Stimulated activated CD8-positive, alpha-beta memory T cell treated with anti-CD3 and anti-CD28 coated beads, Interleukin-4, amount 100 ng/mL, for 24 hours (primary cell): ENCODE measurements around the gene ZNF536.

Source experiments
- DNase-seq: peaks from one replicate; pipeline ENCODE4 v3.0.0-alpha.2; 2020; ENCODE audit warnings: low read depth

Gene ZNF536

DNA sequence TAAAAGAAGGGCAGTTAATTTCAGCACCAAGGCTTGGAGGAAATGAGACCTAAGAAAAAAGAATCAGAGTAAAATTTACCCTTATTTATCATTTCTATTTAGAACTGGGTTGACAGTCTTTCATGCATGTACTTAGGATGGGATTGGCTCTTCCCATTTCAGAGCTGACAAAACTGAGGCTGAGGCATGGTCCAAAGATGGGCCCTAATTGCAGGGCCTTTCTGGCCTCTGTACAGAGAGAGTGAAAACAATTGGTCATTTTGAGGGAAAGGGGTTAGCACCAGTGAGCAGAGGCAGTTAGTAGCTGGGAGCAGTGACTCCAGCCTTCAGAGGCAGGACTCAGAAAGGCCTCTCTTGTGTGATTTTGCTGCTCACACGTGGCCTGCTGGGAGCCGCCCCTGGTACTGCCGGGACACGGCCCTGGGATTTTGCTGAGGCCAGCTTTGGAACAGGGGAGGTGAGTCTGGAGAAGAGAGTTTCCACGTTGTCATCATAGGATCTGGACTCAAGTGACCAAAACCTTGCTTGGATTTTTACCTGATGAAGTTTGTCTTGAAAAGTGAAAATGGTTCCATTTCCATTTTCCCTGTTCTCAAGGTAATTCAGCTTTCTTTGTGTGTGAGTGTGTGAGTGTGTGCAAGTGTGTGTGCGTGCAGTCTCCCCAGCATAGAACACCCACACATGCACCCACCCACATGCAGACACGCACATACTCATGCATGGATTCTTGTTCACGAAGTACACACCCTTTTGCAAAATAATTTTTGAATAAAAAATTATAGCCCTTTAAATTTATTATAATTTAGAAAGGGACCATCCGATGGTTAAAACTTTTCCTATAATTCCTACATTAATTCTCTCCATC, at the start of gene ZNF536:
ZNF536 (plus strand) TSS at position 425 of the 865 bp plus-strand sequence. CDS start 71,179 bp downstream, outside the sequence.
- DNase-seq: no peak

DNA sequence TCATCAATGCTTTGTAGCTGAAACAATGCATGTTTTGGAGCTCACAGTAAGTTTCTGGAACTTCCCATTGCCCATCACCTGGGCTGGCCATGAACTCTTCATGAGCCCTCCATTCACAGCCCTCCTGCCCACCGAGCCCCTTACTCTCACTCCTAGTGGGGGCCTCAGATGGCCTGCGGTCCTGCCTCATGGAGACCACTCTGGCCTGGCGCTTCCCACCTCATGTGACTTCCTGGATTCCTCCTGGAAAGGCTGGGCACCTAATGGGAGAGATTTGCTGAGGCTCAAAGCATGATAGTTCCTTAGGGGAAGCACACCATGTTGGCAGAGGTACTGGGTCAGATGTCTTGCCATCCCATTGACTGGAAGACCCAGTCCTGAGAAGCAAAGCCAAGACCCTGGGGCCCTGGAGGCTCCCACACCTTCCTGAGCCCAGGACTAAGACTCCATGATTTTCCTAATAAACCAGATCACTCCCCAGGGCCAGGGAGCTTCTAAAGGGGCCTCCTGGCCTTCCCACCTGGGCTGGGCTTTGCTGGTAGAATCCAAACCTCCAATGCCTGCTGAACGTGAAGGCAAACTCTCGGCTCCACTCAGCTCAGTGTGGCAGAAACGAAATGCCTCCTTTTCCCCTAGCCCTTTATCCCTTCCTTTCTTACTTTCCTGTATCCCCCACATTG, 49.4 kb upstream of the ZNF536 start:
- no peak for DNase-seq

DNA sequence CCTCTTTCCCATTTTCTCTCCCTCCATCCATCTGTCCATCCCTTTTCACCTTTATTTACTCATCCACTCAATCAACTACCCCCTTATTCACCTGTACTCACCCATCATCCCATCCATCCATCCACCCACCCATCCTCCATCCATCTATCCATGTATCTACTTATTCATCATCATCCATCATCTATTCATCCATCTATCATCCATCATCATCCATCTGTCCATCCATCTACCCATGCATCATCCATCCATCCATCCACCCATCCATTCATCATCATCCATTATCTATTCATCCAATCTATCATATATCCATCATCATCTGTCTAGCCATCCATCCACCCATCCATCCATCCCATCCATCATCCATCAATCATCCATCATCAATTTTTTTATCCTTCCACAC, 48.3 kb upstream of the ZNF536 start:
- DNase-seq: no peak

DNA sequence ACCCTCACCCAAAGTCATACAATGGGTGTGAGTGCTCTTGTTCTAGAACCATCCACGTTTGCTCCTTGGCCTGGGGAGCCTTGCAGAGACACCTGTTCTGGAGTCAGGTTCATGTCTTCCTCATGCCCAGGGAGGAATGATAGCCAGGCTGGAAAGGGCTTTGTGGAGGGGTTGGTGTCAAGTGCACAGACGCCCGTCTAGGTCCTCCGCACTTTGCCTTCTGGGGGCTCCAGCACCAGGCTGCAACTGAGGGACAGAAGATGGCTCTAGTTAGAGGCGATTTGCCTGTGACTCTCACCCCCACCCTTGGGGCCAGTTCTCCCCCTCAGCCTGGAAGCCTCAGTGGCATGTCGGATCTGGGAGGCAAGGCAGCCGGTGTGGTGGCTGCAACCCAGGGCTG, 47.2 kb upstream of the ZNF536 start:
- no peak for DNase-seq

DNA sequence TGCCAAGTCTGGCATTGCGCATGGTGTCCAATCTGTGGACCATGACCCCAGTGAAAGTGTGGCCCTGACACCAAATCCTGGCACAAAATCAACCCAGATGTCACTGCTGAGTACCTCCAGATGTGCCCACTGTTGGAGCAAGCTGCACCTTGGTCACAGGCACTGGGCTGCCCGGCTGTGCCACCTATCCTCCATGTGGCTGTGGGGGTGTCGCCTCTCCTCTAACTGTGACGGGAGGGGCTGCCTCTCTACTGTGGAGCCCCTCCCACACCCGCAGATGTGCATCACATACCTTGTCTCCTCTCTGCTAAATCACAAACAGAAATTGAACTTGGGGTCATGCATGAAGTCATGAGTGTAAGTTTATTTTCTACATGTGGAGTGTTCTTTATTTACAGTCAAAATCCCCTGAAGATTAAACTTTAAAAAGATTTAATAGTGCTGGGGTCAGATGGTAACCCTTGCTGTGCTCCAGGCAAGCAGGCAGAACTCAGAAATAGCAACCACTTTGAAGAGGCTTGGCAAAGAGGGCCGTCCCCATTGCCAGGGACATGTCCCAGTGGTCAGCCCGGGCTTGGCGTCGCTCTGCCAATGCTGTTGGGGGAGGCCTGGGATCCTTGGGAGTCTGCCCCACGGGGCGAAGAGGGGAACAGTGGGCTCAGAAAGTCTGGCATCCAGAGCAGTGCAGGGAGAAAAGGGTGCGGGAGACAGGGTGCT, 46.4 kb upstream of the ZNF536 start:
- DNase-seq: no peak

DNA sequence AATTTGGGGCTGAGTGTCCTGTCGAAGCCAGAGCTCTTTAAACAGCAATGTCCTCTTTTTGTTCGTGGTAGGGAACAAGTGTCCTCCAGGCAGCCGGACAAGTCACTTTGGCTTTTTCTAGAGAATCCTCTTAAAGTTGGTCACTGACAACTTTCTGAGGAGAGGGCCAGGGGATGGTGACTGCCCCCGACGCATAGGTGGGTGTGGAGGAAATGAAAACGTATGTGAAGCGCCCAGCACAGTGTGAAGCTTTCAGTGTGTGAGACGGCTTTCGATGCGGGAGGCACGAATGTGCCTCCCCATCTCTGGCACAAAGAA, 45.8 kb upstream of the ZNF536 start:
- DNase-seq: no peak

DNA sequence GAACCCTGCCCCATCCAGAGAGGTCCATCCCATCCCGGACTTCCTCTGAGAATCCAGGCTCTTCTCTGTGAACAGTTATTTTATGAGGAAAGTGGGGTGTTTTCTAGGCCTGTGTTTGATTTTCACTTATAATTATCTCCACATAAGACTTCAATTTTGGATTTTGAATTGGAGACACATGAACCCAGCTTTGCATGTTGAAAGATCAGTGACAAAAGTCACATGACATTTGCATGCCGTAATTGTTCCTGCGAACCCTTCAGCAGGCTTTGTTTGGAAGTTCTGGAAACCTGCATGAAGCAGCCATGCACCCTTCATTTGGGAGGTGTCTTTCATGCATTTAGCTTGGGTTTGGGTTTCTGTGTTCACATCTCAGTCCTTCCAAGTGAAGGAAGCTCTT, 44.9 kb upstream of the ZNF536 start:
- DNase-seq: no peak

DNA sequence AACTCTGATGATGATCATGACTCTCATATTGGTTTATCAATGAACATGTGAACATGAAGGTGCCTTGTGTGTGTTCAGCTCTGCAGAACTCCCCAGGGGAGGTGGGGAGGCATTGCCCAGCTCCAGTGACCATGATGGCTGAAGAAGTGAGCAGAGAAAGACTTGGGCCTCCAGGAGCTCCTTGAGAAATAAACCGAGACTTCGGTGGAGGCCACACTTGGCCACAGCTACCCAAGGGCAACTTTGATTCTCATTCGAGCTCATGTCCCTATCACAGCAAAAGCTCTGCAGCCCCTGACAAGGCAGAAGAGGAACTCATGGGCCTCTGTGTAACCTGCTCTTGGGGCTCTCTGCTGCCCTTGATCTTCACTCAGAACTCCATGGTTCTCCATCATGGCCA, 44.1 kb upstream of the ZNF536 start:
- DNase-seq: no peak

DNA sequence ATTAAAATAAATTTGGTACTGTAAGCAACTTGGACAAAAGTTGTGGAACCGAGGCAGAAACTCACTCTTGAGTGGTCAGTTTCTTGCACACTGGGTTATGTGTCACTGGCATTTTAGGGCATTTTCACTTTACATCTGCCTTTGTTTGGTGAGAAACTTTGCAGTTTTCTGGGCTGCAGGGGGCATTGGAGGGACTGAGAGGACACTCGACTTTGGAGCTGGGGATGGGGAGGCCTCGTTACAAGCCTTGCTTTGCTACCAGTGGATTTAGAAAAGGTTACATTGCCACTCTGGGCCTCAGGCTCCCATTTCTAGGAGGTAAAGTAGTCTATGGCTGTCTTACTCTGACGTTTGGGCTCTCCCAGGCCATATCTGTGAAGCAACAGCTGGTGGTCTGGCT, 41.9 kb upstream of the ZNF536 start:
- no peak for DNase-seq

DNA sequence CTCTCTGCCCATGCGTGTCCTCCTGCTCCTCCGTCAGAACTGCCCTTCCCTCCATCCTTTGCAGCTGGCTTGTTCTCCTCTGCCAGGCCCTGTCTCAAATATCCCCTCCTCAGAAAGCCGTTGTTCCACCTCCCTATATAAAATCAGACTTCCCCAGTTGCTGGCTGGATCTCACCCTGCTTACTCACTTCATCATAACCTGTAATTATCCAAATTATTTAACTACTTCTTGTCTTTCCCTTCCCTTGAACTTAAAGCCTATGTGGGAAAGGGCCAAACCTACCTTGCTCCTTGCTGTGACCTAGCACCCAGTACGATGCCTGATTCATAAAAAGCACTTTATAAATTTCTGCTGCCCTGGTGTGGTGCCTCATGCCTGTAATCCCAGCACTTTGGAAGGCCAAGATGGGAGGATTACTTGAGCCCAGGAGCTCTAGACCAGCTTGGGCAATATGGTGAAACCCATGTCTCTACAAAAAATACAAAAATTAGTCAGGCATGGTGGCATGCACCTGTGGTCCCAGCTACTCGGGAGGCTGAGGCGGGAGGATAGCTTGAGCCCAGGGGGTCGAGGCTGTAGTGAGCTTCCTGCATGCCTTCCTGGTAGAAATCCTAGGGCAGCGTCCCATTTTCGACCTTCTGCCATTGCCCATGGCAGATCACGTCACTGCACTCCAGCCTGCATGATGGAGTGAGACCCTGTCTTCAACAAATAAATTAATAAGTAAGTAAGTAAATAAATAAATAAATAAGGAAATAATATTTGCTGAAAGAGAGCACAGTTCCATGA, 39.5 kb upstream of the ZNF536 start:
- no peak for DNase-seq

DNA sequence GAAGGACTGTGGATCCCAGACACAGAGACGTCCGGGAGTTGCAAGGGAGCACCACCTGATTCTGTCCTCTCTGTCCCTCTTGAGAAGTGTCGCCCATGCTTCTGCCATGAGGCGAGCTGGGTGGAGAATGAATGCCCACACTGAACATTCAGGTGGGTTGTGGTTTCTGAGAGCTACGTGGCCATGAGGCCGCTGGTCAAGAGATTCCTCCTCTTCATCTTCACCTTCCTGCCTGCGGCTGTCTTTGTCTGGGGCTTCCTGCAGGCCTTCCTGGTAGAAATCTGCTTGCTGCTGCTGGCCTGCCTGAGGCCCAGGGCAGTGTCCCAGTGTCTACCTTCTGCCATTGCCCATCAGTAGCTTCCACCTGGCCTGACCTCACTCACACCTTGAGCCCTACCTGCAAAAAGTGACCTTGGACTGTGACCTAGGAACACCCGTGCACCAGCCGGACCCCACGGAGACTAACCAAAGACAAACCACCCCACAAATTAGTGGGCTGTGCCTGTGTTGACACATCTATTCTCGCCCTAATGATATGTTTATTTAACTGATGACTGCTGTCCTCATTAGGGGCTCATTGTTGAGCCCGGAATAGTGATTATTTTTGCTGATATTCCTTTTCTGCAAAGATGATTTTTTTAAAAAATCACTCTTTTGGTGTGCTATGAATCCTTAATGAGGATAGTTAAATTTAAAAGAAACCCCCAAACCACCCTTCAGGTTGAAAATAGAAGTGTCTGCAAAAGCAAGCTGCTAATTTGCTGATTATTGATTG, 38.7 kb upstream of the ZNF536 start:
- no peak for DNase-seq

DNA sequence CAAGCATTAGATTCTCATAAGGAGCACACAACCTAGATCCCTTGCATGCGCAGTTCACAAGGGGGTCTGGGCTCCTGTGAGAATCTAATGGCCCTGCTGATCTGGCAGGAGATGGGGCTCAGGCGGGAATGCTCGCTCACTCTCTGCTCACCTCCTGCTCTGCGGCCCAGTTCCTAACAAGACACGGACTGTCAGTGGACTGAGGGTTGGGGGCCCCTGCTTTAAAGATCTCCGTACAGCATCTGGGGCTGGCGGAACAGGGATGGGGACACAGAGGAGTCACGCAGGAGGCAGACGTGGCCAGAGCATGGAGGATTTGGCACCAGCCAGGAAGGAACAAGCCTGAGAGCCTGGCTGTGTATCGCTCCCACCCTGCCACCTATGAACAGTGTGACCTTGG, 37.3 kb upstream of the ZNF536 start:
- DNase-seq: no peak

DNA sequence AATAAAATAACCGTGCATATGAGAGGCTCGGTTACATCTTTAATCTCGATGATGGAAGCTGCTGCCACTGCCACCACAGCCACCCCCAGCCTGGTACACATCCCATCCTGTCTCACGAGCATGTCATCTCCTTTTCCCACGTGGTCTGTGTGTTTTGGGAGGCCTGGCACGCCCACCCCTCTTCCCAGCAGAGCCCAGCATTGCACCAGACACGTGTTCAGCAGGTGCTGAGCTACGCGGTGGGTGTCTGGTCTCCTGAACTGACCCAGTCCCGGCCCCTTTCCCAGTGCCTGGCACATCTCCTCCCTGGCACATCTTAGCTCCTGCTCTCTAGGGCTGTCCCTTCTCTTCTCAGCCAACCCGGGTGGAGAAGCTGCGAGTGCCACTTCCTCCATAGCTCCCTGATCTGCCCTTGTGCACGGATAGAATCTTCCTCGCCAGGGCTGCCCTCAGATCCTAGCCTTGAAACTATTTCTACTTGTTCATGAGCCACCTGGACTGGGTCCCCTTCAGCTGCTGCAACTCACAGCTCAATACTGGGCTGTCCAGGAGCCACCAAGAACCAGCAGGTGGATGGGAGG, 36.8 kb upstream of the ZNF536 start:
- DNase-seq: no peak

DNA sequence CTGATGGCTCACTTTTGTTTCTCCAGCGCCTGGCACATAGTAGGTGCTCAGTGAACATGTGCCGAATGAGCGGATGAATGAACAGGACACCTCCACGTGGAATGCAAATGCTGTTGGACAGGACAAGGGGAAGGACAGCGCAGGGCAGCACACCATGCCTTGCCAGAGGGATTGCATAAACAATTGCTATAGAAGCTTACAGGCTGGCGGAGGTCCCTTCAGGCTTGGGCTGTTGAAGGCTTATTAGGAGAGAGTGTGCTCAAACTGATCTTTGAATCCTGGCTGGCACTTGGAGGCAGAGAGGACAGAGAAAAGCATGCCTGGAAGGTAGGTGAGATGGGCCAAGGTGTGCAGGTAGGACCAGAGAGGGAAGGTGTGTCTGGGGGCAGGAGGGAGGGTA, 35.9 kb upstream of the ZNF536 start:
- no peak for DNase-seq

DNA sequence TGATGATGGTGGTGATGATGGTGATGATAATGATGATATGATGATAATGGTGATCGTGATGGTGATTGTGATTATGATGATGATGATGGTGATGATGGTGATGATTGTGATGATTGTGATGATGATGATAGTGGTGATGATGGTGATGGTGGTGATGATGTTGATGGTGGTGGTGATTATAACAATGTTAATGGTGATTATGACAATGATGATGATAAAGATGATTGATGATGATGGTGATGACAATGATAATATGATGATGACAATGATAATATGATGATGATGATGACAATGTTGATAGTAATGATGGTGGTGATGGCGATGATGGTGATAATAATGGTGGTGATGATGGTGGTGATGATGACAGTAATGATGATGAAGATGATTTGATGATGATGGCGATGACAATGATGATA, 34.1 kb upstream of the ZNF536 start:
- DNase-seq: no peak

DNA sequence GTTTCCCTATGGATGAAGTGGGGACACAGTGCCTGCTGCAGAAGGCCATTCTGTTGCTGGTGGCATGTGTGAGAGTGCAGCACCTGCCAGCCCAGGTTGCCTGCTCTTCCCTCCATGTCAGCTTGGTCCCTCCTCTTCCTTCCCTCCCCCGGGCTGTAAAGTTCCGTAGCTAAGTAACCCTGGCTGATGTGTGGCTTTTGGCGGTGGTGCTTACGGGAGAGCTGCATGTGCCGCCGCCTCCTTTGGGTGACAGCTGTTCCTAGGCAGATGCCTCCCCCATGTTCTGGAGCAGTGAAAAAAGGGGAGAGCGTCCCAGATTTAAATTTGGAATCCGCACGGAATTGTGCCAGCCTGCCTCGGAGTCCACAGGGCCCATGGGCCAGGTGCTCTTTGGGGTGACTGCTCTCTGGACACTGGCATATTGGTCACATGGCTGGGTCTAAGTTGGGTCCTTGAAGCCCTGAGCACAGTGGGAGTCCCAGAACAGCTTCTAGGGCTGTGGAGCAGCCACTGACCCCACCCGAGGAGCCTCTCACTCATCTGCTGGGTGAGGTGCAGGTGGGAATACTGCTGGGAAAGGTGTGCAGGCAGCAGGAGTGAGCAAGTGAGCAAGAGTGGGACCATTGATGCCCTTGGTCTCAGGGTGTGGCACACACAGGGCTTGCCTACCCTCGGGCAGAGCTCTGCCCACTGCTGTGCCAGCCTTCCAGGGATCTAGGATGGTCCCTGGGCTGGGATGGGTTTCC, 33.1 kb upstream of the ZNF536 start:
- DNase-seq: no peak

DNA sequence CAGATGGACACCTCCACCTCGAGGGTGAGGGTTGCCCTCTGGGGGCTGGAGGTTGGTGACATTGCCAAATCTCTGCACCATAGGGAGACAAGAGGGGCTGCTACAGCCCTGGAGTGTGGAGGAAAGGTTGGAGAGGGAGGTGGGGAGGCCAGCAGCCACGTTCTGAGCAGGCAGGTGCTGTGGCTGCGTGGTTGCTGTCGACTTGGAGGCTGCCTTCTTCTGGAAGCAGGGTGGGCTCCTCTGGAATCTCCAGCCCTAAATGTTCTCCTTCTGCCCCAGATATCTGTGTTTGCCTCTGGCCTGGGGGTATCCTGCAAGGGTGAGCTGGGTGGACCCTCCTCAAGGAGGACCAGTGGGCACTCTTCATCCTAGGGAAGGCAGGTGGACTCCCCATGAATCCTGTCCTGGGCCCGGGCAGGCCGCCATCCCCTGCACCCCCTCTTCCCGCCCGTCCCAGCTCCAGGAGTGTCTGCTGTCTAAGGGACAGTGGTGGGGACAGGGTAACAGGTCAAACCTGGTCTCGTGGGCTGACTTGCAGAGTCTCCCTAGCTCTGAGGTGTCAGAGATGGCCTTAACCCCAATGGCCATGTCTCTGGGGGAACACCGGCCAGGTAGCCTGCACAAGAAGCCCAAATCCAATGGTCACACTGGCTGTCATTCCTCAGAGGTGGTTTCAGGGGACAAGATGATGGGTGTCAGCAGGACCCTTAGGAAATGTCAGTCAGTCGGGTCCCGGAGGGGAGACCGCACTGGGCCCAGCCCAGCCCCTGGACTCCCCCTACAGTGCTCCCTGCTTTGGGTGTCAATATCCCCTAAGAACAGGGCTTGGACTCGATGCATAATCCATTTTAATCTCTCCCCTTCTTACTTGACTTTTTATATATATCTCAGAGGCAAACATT, 32.3 kb upstream of the ZNF536 start:
- DNase-seq: no peak

DNA sequence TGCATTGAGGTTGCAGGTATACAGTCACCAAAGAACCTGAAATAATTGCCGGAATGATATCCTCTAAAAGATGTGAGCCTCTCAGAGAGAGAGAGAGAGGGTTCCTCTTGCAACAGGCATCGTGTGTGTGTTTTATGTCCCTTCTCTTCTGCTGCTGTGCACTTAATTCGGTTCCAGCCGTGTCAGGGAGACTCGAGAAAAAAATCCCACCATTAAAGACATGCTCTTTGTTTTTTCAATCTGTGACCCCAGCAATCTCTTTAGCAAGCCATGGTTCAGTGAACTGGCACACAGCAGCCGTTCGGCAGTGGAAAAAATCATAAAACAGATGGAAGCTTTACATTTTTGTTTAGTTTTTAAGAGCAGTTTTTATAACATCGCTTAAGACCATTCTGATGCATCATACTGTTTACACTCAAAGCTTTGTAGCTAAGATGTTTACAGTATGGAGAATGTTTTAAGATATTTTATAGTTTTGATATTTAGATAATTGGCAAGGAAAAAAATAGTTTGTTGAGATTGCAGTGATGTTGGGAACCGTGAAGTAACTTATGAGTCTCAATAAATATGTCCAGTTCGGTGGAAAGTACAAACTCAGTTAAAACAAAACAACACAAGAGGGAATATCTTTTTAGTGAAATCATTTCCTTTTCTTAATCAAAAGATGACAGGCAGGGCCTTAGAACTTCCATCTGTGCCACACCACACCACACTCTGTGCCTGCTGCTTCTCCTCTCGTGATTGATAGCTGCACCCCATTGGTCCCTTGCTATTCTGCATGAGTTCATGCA, 31.2 kb upstream of the ZNF536 start:
- no peak for DNase-seq
